GM21447 (cell line): ENCODE data around the gene LRRC2.
"Not testable (repeated sequence)": the region's sequence is repeated elsewhere in the genome, so short reads cannot be mapped to it uniquely, and the experiment has no call there.

Experiments
- ATAC-seq: cut with Tn5 transposase; IDR thresholded peaks from one replicate; pipeline ENCODE4 v1.9.1; 2021; ENCODE audit not compliant: unreplicated experiment

The LRRC2 gene

GRCh38 chr3:46536758-46537157 is 29.3 kb downstream of the LRRC2 start:
- no peak for ATAC-seq

- no peak for ATAC-seq
These were observed 30.4 kb downstream of the LRRC2 start for GRCh38 chr3:46535746-46536145.

GRCh38 chr3:46533091-46533490 is 33.0 kb downstream of the LRRC2 start:
- ATAC-seq, result no peak

- ATAC-seq, result no peak
These were observed 38.9 kb downstream of the LRRC2 start for GRCh38 chr3:46527239-46527638.

GRCh38 chr3:46524832-46525231 is 41.3 kb downstream of the LRRC2 start:
- ATAC-seq, result no peak

- ATAC-seq, result no peak
These were observed 42.1 kb downstream of the LRRC2 start for GRCh38 chr3:46524008-46524407.

- ATAC-seq, result no peak
These were observed 42.5 kb downstream of the LRRC2 start for GRCh38 chr3:46523556-46523955.

- ATAC-seq, result not testable (repeated sequence)
These were observed 43.9 kb downstream of the LRRC2 start for GRCh38 chr3:46522201-46522600.

GRCh38 chr3:46521096-46521495 is 45.0 kb downstream of the LRRC2 start:
- ATAC-seq, result no peak

- no peak for ATAC-seq
These were observed 45.6 kb downstream of the LRRC2 start for GRCh38 chr3:46520531-46520930.

- ATAC-seq, result no peak
These were observed 46.1 kb downstream of the LRRC2 start for GRCh38 chr3:46519952-46520351.

- ATAC-seq, result no peak
These were observed 48.3 kb downstream of the LRRC2 start for GRCh38 chr3:46517784-46518181.

GRCh38 chr3:46517016-46517783 is 48.9 kb downstream of the LRRC2 start:
- ATAC-seq, result no peak

GRCh38 chr3:46516521-46516920 is 49.6 kb downstream of the LRRC2 start:
- no peak for ATAC-seq

- ATAC-seq, result no peak
These were observed 53.8 kb downstream of the LRRC2 start for GRCh38 chr3:46512191-46512749.

GRCh38 chr3:46509661-46510187 is 56.4 kb downstream of the LRRC2 start:
- no peak for ATAC-seq

- ATAC-seq, result no peak
These were observed 57.1 kb downstream of the LRRC2 start for GRCh38 chr3:46508850-46509591.

GRCh38 chr3:46506526-46506925 is 59.6 kb downstream of the LRRC2 start:
- no peak for ATAC-seq

GRCh38 chr3:46505953-46506352 is 60.1 kb downstream of the LRRC2 start:
- no peak for ATAC-seq

- no peak for ATAC-seq
These were observed 61.3 kb downstream of the LRRC2 start for GRCh38 chr3:46504789-46505188.

GRCh38 chr3:46503200-46503874 is 62.8 kb downstream of the LRRC2 start:
- no peak for ATAC-seq
